ENCODE results near the gene HOXB3.

The HOXB3 gene

GRCh38 chr17:48630009-48630924 lies 40.2 kb upstream of the HOXB3 start:
- no peaks in the 10 kb centered on the region for H3K9me3 ChIP-seq (ENCODE audit: control insufficient read depth, low read length)
- H3K4me3 ChIP-seq (ENCODE audit: low read length) = no peak overlapping the region
- no peak overlapping the region for H3K9ac ChIP-seq (ENCODE audit: low read length)
- H3K4me1 ChIP-seq (ENCODE audit: control insufficient read depth, insufficient read depth, low read length) = peaks cover 13% of the 10 kb centered on the region
- no peaks in the 10 kb centered on the region for H3K36me3 ChIP-seq (ENCODE audit: control insufficient read depth, insufficient read depth, low read length)
- H3K27me3 ChIP-seq (ENCODE audit: control insufficient read depth, insufficient read depth, low read length) = peaks cover 99% of the 10 kb centered on the region

- H3K4me3 ChIP-seq (ENCODE audit: low read length) = no peak overlapping the region
- no peaks in the 10 kb centered on the region for H3K9me3 ChIP-seq (ENCODE audit: control insufficient read depth, low read length)
- H3K27me3 ChIP-seq (ENCODE audit: control insufficient read depth, insufficient read depth, low read length) = peaks cover 99% of the 10 kb centered on the region
- no peak overlapping the region for H3K9ac ChIP-seq (ENCODE audit: low read length)
- peaks cover 17% of the 10 kb centered on the region for H3K4me1 ChIP-seq (ENCODE audit: control insufficient read depth, insufficient read depth, low read length)
- no peaks in the 10 kb centered on the region for H3K36me3 ChIP-seq (ENCODE audit: control insufficient read depth, insufficient read depth, low read length)
These were observed 39.3 kb upstream of the HOXB3 start for GRCh38 chr17:48629411-48629759.

- Histone ChIP-seq H3K9ac (ENCODE audit: low read length) (no peak overlapping the region), H3K27me3 (ENCODE audit: control insufficient read depth, insufficient read depth, low read length) (peaks cover 99% of the 10 kb centered on the region), H3K9me3 (ENCODE audit: control insufficient read depth, low read length) (no peaks in the 10 kb centered on the region), H3K4me1 (ENCODE audit: control insufficient read depth, insufficient read depth, low read length) (peaks cover 17% of the 10 kb centered on the region), H3K4me3 (ENCODE audit: low read length) (no peak overlapping the region), H3K36me3 (ENCODE audit: control insufficient read depth, insufficient read depth, low read length) (no peaks in the 10 kb centered on the region)
These were observed 38.8 kb upstream of the HOXB3 start for GRCh38 chr17:48628649-48629410.

- peaks cover 17% of the 10 kb centered on the region for H3K4me1 ChIP-seq (ENCODE audit: control insufficient read depth, insufficient read depth, low read length)
- peaks cover 99% of the 10 kb centered on the region for H3K27me3 ChIP-seq (ENCODE audit: control insufficient read depth, insufficient read depth, low read length)
These were observed 37.8 kb upstream of the HOXB3 start for GRCh38 chr17:48627623-48628521.

GRCh38 chr17:48627118-48627597 lies 37.1 kb upstream of the HOXB3 start:
- no peak overlapping the region for H3K9ac ChIP-seq (ENCODE audit: low read length)
- H3K27me3 ChIP-seq (ENCODE audit: control insufficient read depth, insufficient read depth, low read length) = peaks cover 99% of the 10 kb centered on the region
- peaks cover 17% of the 10 kb centered on the region for H3K4me1 ChIP-seq (ENCODE audit: control insufficient read depth, insufficient read depth, low read length)
- no peak overlapping the region for H3K4me3 ChIP-seq (ENCODE audit: low read length)
- H3K36me3 ChIP-seq (ENCODE audit: control insufficient read depth, insufficient read depth, low read length) = no peaks in the 10 kb centered on the region
- H3K9me3 ChIP-seq (ENCODE audit: control insufficient read depth, low read length) = no peaks in the 10 kb centered on the region

More at GRCh38 chr17:48627623-48628521, 37.8 kb upstream of the HOXB3 start:
- Histone ChIP-seq H3K9me3 (ENCODE audit: control insufficient read depth, low read length) (no peaks in the 10 kb centered on the region), H3K4me3 (ENCODE audit: low read length) (no peak overlapping the region), H3K36me3 (ENCODE audit: control insufficient read depth, insufficient read depth, low read length) (no peaks in the 10 kb centered on the region), H3K9ac (ENCODE audit: low read length) (no peak overlapping the region)

GRCh38 chr17:48626245-48627117 lies 36.4 kb upstream of the HOXB3 start, which contains the start of gene HOXB9:
Gene HOXB9, minus strand, starts transcription at chr17:48626358. Its CDS starts 89 bp downstream, at chr17:48626269.
- Histone ChIP-seq H3K4me3 (ENCODE audit: low read length) (no peak within 1 kb of the TSS), H3K36me3 (ENCODE audit: control insufficient read depth, insufficient read depth, low read length) (no peaks in the 10 kb centered on the region), H3K9me3 (ENCODE audit: control insufficient read depth, low read length) (no peaks in the 10 kb centered on the region), H3K27me3 (ENCODE audit: control insufficient read depth, insufficient read depth, low read length) (peaks cover 99% of the 10 kb centered on the region), H3K4me1 (ENCODE audit: control insufficient read depth, insufficient read depth, low read length) (peaks cover 17% of the 10 kb centered on the region), H3K9ac (ENCODE audit: low read length) (no peak within 1 kb of the TSS)

GRCh38 chr17:48625495-48626244 lies 35.6 kb upstream of the HOXB3 start:
- Histone ChIP-seq H3K9me3 (ENCODE audit: control insufficient read depth, low read length) (no peaks in the 10 kb centered on the region), H3K36me3 (ENCODE audit: control insufficient read depth, insufficient read depth, low read length) (no peaks in the 10 kb centered on the region), H3K27me3 (ENCODE audit: control insufficient read depth, insufficient read depth, low read length) (peaks cover 99% of the 10 kb centered on the region), H3K4me3 (ENCODE audit: low read length) (no peak overlapping the region), H3K4me1 (ENCODE audit: control insufficient read depth, insufficient read depth, low read length) (peaks cover 17% of the 10 kb centered on the region), H3K9ac (ENCODE audit: low read length) (no peak overlapping the region)

GRCh38 chr17:48624544-48625494 lies 34.8 kb upstream of the HOXB3 start:
- H3K9ac ChIP-seq (ENCODE audit: low read length) = no peak overlapping the region
- H3K36me3 ChIP-seq (ENCODE audit: control insufficient read depth, insufficient read depth, low read length) = no peaks in the 10 kb centered on the region
- H3K27me3 ChIP-seq (ENCODE audit: control insufficient read depth, insufficient read depth, low read length) = peaks cover 99% of the 10 kb centered on the region
- H3K9me3 ChIP-seq (ENCODE audit: control insufficient read depth, low read length) = no peaks in the 10 kb centered on the region
- no peak overlapping the region for H3K4me3 ChIP-seq (ENCODE audit: low read length)
- H3K4me1 ChIP-seq (ENCODE audit: control insufficient read depth, insufficient read depth, low read length) = peaks cover 17% of the 10 kb centered on the region

GRCh38 chr17:48624118-48624517 lies 34.1 kb upstream of the HOXB3 start:
- peaks cover 99% of the 10 kb centered on the region for H3K27me3 ChIP-seq (ENCODE audit: control insufficient read depth, insufficient read depth, low read length)
- H3K9me3 ChIP-seq (ENCODE audit: control insufficient read depth, low read length) = no peaks in the 10 kb centered on the region
- H3K4me1 ChIP-seq (ENCODE audit: control insufficient read depth, insufficient read depth, low read length) = peaks cover 17% of the 10 kb centered on the region
- H3K9ac ChIP-seq (ENCODE audit: low read length) = no peak overlapping the region
- H3K36me3 ChIP-seq (ENCODE audit: control insufficient read depth, insufficient read depth, low read length) = no peaks in the 10 kb centered on the region
- no peak overlapping the region for H3K4me3 ChIP-seq (ENCODE audit: low read length)

GRCh38 chr17:48623583-48623982 lies 33.5 kb upstream of the HOXB3 start:
- H3K4me1 ChIP-seq (ENCODE audit: control insufficient read depth, insufficient read depth, low read length) = peaks cover 17% of the 10 kb centered on the region
- H3K27me3 ChIP-seq (ENCODE audit: control insufficient read depth, insufficient read depth, low read length) = peaks cover 99% of the 10 kb centered on the region
- H3K4me3 ChIP-seq (ENCODE audit: low read length) = no peak overlapping the region
- H3K9ac ChIP-seq (ENCODE audit: low read length) = no peak overlapping the region
- H3K9me3 ChIP-seq (ENCODE audit: control insufficient read depth, low read length) = no peaks in the 10 kb centered on the region
- H3K36me3 ChIP-seq (ENCODE audit: control insufficient read depth, insufficient read depth, low read length) = no peaks in the 10 kb centered on the region

Data from mucosa of stomach (tissue), 1 donor.